GM12872 (cell line): ENCODE data around the gene ZNF280B.

Experiments used
- TF ChIP-seq, protein P1 (sequence below): IDR thresholded peaks from 3 replicates; pipeline ENCODE4 v1.5.1; 2011; ENCODE audit warnings: low read depth, mild to moderate bottlenecking, low read length, moderate library complexity; ENCODE audit not compliant: insufficient read depth

ZNF280B gene, protein sequence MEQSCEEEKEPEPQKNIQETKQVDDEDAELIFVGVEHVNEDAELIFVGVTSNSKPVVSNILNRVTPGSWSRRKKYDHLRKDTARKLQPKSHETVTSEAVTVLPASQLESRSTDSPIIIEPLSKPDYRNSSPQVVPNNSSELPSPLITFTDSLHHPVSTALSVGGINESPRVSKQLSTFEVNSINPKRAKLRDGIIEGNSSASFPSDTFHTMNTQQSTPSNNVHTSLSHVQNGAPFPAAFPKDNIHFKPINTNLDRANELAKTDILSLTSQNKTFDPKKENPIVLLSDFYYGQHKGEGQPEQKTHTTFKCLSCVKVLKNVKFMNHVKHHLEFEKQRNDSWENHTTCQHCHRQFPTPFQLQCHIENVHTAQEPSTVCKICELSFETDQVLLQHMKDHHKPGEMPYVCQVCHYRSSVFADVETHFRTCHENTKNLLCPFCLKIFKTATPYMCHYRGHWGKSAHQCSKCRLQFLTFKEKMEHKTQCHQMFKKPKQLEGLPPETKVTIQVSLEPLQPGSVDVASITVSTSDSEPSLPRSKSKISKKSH

DNA sequence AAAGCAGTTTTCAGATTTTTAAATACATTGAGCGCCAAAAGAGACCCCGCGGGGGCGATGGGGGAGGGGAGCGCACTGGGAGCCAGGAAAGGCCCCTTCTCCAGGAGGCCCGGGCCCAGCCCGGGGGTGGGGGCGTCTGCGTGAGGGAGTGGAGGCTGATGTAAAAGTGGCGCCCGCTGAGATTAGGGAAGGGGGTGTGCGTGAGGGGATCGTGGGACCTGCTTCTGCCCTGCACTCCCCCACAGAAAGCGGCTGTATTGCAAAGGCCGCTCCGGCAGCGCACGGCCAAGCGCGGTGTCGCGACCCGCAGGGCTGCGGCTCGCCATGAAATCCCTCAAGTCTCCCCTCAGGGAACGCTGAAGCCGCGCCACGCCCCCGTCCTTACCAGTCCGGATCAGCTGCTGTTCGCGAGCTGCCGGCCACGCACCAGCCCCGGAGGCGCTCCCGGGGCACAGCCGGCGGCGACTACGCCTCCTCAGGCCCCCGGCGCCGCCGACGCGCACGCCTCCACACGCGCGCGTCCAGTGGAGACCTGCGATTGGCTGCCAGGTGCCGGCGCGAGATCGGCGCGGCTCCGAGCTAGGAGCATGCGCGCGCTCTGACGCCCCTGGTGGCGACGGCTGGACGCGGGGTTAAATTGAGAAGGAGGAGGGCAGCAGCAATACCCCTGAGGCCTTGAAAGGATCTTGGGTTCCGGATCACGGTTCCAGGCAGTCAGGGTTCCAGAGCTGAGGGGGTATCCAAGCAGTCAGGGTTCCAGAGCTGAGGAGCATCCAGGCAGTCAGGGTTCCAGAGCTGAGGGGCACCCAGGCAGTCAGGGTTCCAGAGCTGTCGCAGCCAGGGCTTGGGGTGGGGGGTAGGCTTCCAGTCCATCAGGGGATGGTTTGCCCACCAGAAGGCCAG, at the start of gene ZNF280B:
Gene ZNF280B (minus strand): TSS at position 469 of the 903 bp plus-strand sequence. CDS start 19,344 bp downstream, outside the sequence.
- TF ChIP-seq, protein P1, sequence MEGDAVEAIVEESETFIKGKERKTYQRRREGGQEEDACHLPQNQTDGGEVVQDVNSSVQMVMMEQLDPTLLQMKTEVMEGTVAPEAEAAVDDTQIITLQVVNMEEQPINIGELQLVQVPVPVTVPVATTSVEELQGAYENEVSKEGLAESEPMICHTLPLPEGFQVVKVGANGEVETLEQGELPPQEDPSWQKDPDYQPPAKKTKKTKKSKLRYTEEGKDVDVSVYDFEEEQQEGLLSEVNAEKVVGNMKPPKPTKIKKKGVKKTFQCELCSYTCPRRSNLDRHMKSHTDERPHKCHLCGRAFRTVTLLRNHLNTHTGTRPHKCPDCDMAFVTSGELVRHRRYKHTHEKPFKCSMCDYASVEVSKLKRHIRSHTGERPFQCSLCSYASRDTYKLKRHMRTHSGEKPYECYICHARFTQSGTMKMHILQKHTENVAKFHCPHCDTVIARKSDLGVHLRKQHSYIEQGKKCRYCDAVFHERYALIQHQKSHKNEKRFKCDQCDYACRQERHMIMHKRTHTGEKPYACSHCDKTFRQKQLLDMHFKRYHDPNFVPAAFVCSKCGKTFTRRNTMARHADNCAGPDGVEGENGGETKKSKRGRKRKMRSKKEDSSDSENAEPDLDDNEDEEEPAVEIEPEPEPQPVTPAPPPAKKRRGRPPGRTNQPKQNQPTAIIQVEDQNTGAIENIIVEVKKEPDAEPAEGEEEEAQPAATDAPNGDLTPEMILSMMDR: peak; percentile 82

DNA sequence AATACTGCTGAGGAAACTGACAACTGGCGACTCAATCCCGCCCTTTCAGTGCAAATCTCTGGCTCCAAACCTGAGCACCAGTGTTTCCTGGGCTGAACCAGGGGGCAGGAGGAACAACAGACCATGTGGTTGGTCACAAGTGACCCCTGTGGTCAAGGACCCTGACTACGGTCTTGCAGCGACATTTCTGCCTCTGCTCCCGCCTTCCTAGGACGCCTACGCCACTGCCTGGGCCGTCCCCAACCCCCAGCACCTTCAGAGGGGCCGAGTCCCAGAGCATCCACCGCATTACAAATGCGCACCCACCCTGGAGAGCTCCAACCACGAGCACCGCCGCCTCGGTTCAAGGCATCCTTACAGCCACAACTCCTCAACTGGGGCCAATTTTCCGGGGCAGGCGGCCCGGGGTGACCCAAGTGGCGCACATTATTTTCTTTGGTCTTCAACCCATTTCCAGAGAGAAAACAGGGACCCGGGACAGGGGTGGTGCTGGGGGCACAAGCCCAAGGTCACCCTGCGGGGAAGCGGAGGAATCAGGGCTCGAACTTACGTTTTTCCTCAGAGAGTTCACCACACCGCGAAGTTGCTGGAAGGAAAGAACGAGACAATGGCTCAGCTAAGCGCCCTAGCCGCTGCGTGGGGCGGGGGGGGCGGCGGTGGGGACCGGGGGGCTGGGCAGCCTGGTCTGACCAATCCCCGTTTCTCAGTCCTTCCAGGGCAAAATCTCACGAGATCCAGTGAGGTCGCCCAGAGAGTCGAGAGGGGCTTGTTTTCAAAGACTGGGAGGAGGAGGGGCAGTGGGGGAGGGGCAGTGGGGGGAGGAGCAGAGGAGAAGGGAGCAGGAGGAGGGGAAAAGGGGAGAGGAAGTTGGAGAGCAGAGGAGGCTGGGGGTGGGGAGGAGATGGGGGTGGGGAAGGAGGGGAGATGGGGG, 48.7 kb upstream of the ZNF280B start:
- TF ChIP-seq, protein P1: no peak

DNA sequence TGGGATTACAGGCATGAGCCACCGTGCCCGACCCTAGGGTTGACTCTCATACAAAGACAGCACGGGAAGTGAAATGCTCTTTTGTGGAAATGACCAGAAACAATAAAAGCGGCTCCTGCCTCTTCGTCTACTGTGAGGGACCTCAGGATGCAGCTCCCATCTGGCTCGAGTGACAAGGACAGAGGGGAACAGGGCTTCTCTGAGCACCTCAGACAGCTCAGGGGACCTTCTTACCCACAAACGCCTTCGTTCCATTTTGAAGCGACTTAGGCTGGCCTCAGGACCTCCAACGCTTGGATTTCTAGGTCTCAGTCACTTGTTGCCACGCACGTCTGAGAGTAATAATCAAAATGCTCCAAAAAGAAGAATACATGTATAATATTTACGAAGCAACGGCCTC, 48.0 kb upstream of the ZNF280B start:
- TF ChIP-seq, protein P1: no peak

DNA sequence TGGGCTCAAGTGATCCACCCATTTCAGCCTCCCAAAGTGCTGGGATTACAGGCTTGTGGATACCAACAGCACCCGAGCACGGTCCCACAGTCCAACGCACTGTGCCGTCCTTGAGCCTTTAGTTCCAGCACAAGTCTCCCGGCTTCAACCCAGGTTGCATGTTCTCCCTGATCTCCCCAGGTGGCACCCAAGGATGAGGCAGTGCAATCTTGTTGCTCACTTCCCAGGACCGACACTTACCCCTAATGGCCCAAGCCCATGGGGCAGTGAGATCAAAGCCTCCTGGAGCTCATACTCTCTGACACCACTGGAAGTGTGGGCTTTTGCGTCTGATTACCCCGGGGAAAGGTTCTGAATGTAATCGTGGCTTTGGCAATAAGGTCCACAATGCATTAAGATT, 47.1 kb upstream of the ZNF280B start:
- TF ChIP-seq, protein P1: no peak

DNA sequence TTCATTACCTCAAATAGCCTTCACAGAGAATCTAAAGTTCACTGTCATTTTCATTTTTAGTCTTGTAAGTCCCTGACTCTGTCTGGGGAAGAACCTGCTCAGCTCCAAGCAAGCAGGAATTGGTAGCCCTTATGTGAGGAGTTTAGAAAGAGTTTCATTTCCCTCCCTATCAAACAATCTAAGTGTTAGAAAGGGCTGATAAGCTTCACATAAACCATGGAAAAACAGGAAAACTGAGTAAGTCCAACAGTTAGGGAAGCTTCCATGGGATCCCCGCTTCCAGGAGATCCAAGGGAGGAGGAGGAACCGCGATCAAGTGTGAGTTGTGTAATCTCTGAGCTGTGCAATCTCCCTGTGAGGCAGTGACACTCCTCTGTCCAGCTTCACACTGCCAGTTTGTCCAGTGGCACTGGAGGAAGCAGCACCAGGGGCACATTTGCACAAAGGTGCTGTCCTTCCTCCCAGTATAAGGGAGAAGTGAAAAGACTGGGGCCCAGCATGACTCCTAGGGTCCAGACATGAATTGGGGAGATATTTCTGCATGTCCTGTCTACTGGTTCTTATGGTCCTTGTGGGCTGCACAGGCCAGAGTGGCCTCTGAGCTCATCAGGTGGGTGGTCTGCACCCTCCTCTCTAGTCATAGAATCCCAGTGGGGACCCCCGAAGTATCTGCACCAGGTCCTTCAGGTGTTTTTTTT, 46.2 kb upstream of the ZNF280B start:
- TF ChIP-seq, protein P1: no peak

DNA sequence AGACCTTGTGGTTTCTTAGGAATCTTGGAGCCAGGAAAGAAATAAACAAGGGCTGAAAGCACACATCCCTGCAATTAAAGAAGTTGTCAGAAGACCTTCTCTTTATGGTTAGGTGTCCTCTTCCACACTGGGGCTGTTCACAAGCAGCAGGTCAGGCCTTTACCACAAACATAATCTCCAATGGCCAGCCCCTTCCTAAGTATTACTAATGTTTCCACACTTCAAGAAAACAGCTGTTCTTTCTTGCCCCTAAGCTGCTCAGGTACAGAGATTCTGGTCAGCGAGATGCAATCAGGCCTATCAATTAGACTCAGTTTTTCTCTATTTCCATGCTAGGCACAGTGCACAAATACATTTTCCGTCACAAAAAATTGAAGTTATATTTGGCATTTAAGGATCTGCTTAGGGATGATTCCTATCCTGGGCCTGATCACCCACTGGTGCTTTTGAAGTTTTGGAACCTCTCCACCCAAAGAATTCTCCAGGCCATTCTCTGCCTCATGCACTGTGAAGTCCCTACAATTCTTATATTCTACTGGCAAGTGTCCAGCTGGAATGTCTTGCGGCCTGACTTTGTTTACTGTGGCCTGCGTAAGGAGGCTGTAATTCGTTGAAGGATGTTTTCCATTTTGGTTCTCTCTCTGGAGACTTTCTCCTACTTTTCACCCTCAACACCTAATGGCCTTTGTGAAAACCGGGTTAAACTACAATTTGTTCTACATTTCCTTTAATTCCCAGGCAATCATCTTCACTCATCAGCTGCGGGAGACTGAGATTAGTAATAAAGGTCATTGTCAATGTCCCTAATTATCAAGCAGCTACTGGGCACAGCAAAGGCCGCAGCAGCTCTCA, 45.4 kb upstream of the ZNF280B start:
- TF ChIP-seq, protein P1: no peak
